ENCODE data around the gene STC2.
"Not testable (repeated sequence)": the region's sequence is repeated elsewhere in the genome, so short reads cannot be mapped to it uniquely, and the experiment has no call there.

- TF ChIP-seq, protein P1, sequence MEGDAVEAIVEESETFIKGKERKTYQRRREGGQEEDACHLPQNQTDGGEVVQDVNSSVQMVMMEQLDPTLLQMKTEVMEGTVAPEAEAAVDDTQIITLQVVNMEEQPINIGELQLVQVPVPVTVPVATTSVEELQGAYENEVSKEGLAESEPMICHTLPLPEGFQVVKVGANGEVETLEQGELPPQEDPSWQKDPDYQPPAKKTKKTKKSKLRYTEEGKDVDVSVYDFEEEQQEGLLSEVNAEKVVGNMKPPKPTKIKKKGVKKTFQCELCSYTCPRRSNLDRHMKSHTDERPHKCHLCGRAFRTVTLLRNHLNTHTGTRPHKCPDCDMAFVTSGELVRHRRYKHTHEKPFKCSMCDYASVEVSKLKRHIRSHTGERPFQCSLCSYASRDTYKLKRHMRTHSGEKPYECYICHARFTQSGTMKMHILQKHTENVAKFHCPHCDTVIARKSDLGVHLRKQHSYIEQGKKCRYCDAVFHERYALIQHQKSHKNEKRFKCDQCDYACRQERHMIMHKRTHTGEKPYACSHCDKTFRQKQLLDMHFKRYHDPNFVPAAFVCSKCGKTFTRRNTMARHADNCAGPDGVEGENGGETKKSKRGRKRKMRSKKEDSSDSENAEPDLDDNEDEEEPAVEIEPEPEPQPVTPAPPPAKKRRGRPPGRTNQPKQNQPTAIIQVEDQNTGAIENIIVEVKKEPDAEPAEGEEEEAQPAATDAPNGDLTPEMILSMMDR (IDR thresholded peaks at IDR 0.05): not testable (repeated sequence)
- TF ChIP-seq POLR2A (IDR thresholded peaks at IDR 0.05): not testable (repeated sequence)
Observed at GRCh38 chr5:173284343-173284958, 43.8 kb downstream of the STC2 start.
